Suprapubic skin (tissue), 4 donors: ENCODE data around the gene COX6B2. TPM values are rescaled to one million over a fixed set of nuclear protein-coding genes. Genes with fewer than 3 reads are reported as not detected.

ENCODE experiments used
- DNase-seq, 2 donors: peaks; one replicate each; pipeline ENCODE4 v3.0.0-alpha.2; 2019; ENCODE audit warnings: low spot score in 2 of 2
- H3K27ac ChIP-seq: fragments of 200-600 bp; sonication (generic); one replicate; pipeline ENCODE4 v1.5.1; 2019
- H3K27me3 ChIP-seq: fragments of 200-600 bp; sonication (generic); one replicate; pipeline ENCODE4 v1.5.1; 2019
- H3K36me3 ChIP-seq: fragments of 200-600 bp; sonication (generic); one replicate; pipeline ENCODE4 v1.5.1; 2019
- H3K4me1 ChIP-seq: fragments of 200-600 bp; sonication (generic); one replicate; pipeline ENCODE4 v1.5.1; 2019
- H3K4me3 ChIP-seq: fragments of 200-600 bp; sonication (generic); one replicate; pipeline ENCODE4 v1.5.1; 2019; ENCODE audit warnings: mild to moderate bottlenecking
- H3K9me3 ChIP-seq: fragments of 200-600 bp; sonication (generic); one replicate; pipeline ENCODE4 v1.5.1; 2019
- CTCF ChIP-seq, 2 donors: fragments of 200-600 bp in 1 of 2; fragments of 450-650 bp in 1 of 2; sonication (generic) in 1 of 2; IDR thresholded peaks; one replicate each; pipeline ENCODE4 v1.5.1; 2016 to 2019; ENCODE audit warnings: antibody characterized with exemption in 2 of 2, mild to moderate bottlenecking in 1 of 2, moderate library complexity in 1 of 2
- EP300 ChIP-seq: sonication (generic); formaldehyde crosslinking; IDR thresholded peaks from one replicate; pipeline ENCODE4 v1.6.1; 2017; ENCODE audit warnings: antibody characterized with exemption
- POLR2A ChIP-seq, 2 donors: fragments of 450-650 bp; IDR thresholded peaks; one replicate each; pipeline ENCODE4 v1.6.1; 2017; ENCODE audit warnings: antibody characterized with exemption in 2 of 2, mild to moderate bottlenecking in 2 of 2, moderate library complexity in 2 of 2
- POLR2AphosphoS5 ChIP-seq, 3 donors: sonication (generic); formaldehyde crosslinking; IDR thresholded peaks; one replicate each; pipeline ENCODE4 v1.6.1; 2017; ENCODE audit warnings: antibody characterized with exemption in 3 of 3
- WGBS: methylation state at CpG from one replicate; pipeline ENCODE4 v1.1.5; 2018; 5-methylcytosine and 5-hydroxymethylcytosine counted together
- total RNA-seq, 4 donors: library from RNA; depleted of rRNA; stranded (reverse); fragments of >200 nt; gene quantifications; one replicate each; pipeline ENCODE4 v1.1.0, GENCODE V29; 2016

Gene COX6B2
- total RNA-seq, 4 donors from 2014 or later: 0.47 to 1.9 (median 1.3) TPM

GRCh38 chr19:55389386-55390317 is 35.1 kb upstream of the COX6B2 start:
- no peak overlapping the region for H3K4me3 ChIP-seq
- H3K4me1 ChIP-seq: peaks cover 46% of the 10 kb centered on the region
- no peak for DNase-seq
- no peak overlapping the region for H3K27ac ChIP-seq
- TF ChIP-seq EP300 (no peak), POLR2AphosphoS5 (IDR thresholded peaks at IDR 0.05) (no peak), POLR2A (IDR thresholded peaks at IDR 0.05) (no peak), CTCF (IDR thresholded peaks at IDR 0.05) (no peak)
- no peaks in the 10 kb centered on the region for H3K9me3 ChIP-seq
- H3K36me3 ChIP-seq: peaks cover 44% of the 10 kb centered on the region
- 79% methylated on average over 18 of the region's 21 CpGs for WGBS
- H3K27me3 ChIP-seq: no peaks in the 10 kb centered on the region

GRCh38 chr19:55387736-55388497 is 33.4 kb upstream of the COX6B2 start:
- peaks cover 44% of the 10 kb centered on the region for H3K36me3 ChIP-seq
- WGBS: 78% methylated on average over 7 of the region's 24 CpGs
- H3K4me1 ChIP-seq: peaks cover 58% of the 10 kb centered on the region

GRCh38 chr19:55386493-55386971 is 32.0 kb upstream of the COX6B2 start:
- WGBS: 0% methylated on average over 12 of the region's 33 CpGs
- peak overlapping the region; percentile 87 for H3K4me3 ChIP-seq
- H3K36me3 ChIP-seq: peaks cover 44% of the 10 kb centered on the region
- H3K4me1 ChIP-seq: peaks cover 60% of the 10 kb centered on the region
- H3K27ac ChIP-seq: peak overlapping the region; percentile 81
- no peaks in the 10 kb centered on the region for H3K9me3 ChIP-seq
- no peak for DNase-seq
- no peaks in the 10 kb centered on the region for H3K27me3 ChIP-seq
- TF ChIP-seq POLR2A (IDR thresholded peaks at IDR 0.05): no peak
- no peak for TF ChIP-seq EP300
- no peak for TF ChIP-seq CTCF (IDR thresholded peaks at IDR 0.05)

More at GRCh38 chr19:55387736-55388497, 33.4 kb upstream of the COX6B2 start:
- DNase-seq: no peak
- no peak overlapping the region for H3K27ac ChIP-seq
- H3K4me3 ChIP-seq: peak overlapping the region; percentile 87
- H3K9me3 ChIP-seq: no peaks in the 10 kb centered on the region
- no peak for TF ChIP-seq POLR2A (IDR thresholded peaks at IDR 0.05)
- TF ChIP-seq EP300: no peak
- TF ChIP-seq POLR2AphosphoS5 (IDR thresholded peaks at IDR 0.05): no peak
- TF ChIP-seq CTCF (IDR thresholded peaks at IDR 0.05): no peak
- H3K27me3 ChIP-seq: no peaks in the 10 kb centered on the region

- peaks cover 57% of the 10 kb centered on the region for H3K4me1 ChIP-seq
- peak within 1 kb of the TSS; percentile 87 for H3K4me3 ChIP-seq
- peaks cover 39% of the 10 kb centered on the region for H3K36me3 ChIP-seq
- no peaks in the 10 kb centered on the region for H3K9me3 ChIP-seq
- peak within 1 kb of the TSS; percentile 81 for H3K27ac ChIP-seq
- H3K27me3 ChIP-seq: no peaks in the 10 kb centered on the region
- DNase-seq: peak; percentile 99
- peak; percentile 95 to 99 for TF ChIP-seq POLR2A (IDR thresholded peaks at IDR 0.05)
- TF ChIP-seq POLR2AphosphoS5 (IDR thresholded peaks at IDR 0.05): peak; percentile 92 to 99 (median 99)
- TF ChIP-seq EP300: no peak
- WGBS: 0% methylated on average over 67 of the region's 68 CpGs
Measured at GRCh38 chr19:55385724-55386492, 31.4 kb upstream of the COX6B2 start, which contains the start of gene RPL28. RPL28 (plus strand) TSS chr19:55385932; CDS start chr19:55386358, 426 bp downstream.
